Activated CD4-positive, alpha-beta T cell treated with anti-CD3 and anti-CD28 coated beads, Interleukin-2, amount 50 U/mL, for 48 hours (primary cell): ENCODE data around the gene AUH.

Source experiments
- DNase-seq, 2 experiments: peaks; one replicate each; pipeline ENCODE4 v3.0.0-alpha.2; 2020

Gene AUH

DNA sequence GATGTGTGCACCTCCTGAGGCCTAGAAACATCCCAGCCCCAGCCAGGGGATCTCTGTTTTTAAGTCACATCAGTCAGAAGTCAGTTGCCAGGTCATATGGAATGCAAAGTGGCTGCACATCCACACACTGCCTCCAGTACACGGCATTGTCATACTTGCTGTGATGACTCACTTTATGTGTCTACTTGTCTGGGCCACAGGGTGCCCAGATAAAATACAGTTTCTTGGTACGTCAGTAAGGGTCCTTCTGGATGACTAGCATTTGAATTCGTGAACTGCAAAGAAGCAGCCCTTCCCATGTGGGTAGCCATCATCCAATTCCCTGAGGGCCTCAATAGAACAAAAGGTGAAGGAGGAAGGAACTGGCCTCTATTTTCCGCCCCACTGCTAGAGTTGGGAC, 27.7 kb downstream of the AUH start:
- DNase-seq, result no peak

DNA sequence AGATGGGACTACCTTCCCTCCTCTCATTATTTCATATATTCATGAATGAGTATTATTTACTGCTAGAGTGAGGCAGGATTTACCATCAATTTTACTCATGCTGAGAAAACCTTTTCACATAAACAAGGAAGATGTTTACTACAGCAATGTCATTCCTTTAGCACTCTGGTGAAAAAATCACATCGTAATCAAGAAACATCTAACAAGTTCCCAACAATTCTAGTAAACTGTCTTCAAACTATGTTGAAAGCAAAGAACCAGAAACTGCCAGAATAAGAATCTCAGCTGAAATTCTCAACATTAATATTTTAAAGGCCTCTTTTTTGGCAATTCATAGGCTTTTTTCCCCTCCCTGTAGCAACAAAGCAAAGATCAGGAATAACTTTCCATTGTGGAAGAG, 28.2 kb downstream of the AUH start:
- no peak for DNase-seq

DNA sequence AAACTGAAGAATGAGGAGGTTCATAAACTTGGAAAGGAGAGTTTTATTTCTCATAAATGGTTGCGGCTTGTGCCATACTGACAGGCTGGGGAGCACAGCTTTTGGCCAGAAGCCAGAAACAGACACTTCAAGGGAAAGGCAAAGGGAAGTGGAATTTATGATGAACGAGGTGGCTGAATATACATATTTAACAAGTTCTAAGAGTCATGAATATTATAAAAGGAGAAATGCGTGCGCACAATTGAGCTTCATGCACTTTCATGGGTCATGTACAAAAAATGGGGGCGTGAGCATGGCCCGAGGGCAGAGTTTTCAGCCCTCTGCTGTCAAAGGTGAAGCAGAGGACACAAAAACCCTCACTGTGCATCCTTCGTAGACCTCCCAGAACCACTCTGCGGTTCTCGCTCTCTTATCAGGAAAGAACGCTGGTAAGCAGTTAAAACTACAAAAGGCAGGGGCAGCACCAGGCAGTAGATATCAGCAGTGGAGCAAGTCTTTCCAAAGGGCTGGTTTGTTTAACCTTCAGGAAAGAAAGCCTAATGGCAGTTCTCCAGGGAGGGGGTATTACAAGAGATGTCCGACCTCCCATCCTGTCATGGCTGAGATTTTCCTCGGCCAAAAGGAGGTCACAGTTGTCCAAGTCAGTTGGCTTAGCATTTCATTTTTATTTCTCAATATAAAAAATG, 29.0 kb downstream of the AUH start:
- DNase-seq, result no peak

DNA sequence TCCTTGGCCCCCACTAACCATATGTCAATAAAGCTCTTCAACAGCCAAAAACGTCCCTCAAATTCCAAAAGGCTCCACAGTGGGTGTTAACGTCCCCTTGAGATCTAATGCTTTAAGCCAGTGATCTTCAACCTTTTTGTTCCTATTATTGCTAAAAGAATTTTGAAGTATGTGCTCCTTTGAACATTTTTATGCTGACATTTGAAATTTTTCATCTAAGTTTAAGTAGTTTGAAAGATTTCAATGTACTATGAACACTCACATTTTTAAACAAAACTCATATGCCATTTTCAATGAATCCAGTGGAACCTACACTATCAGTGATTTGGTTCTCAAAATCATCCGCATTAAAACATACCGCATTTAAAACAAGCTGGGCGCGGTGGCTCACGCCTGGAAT, 29.9 kb downstream of the AUH start:
- DNase-seq, result no peak

DNA sequence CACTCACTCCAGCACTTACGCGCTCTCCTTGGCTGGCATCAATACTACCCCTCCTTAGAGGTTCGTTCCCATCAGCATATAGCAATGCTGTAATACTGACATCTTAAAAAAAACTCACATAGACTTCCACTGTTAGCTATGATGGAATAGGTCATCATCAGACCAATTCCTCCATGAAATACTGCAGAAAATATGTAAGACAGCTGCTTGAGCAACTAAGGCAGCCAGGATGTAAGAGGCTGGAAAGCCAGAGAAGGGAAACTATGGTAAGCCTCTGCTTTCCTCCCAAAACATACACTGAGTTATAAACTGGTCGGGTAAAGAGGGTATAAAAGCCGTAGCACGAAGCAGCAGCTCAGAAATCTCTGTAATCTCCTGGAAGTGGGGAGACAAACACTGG, 33.5 kb downstream of the AUH start:
- no peak for DNase-seq

DNA sequence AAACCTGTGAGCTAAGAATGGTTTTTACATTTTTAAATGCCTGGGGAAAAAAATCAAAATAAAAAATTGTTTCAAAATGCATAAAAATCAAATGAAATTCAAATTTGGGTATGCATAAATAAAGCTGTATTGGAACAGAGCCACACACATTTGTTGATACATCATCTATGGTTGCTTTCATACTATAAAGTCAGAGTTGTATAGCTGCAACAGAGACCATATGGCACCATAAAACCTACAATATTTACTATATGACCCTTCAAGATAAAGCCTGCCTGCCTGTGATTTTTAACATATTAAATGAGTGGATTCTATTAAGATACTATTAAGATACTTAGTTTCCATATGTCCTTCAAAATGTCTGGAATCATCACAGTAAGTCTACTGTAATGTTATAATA, 40.0 kb downstream of the AUH start:
- no peak for DNase-seq

DNA sequence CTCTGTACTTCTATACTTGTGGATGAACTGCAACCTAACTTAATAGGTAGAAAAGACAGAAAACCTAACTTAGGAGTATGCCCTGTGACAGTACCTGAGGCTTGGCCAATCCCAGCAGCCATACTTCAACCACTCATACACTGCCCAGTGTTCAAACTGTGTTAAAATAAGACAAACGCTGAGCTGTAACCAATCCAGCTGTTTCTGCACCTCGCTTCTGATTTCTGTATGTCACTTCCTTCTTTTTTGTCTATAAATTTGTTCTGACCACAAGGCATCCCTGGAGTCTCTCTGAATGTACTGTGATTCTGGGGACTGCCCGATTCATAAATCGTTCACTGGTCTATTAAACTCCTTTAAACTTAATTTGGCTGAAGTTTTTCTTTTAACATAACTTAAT, 41.4 kb downstream of the AUH start:
- DNase-seq, result no peak

DNA sequence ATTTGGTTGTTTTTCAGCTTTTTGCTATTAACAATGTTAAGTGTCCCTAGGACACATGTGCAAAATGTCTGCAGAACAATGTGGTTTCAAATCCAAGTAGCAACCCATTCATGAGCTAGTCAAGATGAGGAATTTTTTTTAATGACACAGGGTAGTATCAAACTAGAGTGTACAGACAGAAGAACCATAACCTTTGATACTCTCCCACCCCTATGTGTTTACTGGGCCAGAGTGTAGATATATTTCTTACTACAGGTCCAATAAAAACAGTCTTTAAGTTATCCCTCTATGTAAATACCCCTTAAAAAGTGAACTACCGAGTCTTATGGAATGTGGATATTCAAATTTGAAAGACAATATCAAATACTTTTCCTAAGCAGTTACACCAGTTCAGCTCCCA, 45.6 kb downstream of the AUH start:
- DNase-seq, result no peak

DNA sequence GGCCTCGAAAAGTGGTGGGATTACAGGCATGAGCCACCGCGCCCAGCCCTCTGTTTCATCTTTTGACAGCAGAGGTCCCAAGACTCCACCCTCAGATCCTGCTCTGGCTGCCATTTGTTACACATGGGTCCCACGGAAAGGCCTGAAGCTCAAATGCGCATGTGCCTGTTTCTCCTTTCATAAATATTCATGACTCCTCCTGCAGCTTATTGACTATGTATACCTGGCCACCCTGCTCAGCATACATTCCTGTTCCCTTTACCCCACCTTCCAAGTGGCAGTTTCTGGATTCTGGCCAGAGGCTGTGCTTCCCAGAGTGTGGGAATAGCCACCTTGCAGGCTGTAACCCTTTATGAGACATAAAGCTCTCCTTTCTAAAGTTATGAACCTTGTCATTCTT, 46.5 kb downstream of the AUH start:
- DNase-seq, result no peak

DNA sequence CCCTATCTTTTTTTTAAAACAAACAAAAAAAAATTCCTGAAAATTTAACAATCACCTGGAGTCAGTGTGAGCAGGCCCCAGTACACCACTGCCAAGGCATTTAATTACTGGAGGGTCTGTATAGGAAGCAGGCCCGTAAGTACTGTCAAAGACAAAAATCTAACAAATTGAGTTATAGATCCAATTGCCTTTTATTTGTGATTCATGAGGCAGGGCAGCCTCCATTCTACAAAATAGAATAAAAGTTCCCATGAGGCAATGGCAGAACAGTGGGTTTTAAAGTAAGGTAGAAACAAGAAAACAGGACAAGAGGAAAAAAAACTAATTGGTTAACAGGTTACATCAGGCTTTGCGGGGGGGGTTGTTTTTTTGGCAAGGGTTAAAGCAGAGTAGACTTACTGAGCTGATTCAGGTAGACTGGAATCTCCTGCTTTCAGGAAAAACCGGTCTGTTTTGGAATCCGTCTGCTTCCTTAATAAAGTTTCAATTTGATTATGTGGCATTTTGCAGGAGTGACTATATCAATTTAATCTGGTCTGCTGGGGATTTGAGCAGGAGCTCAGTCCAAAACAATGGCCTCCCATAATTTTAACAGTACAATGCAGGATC, 48.9 kb downstream of the AUH start:
- DNase-seq, result no peak

DNA sequence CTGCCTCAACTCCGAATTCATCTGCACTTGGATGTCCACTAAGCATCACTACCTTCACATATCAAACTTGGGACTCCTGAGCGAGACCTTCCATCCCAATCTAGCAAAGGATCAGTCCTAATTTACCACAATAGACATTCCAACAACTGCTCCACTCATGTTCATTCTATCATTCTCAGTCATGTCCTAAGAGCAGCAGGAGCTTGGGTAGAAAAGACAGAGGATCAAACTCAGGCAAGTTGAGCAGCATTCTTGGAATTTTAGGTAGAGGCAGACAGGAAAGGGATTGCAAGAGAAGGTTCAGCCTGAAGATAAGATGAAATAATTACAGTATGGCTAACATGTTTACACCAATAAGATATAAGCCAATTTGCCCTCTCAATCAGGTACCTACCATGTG, 51.7 kb downstream of the AUH start:
- DNase-seq, result no peak

DNA sequence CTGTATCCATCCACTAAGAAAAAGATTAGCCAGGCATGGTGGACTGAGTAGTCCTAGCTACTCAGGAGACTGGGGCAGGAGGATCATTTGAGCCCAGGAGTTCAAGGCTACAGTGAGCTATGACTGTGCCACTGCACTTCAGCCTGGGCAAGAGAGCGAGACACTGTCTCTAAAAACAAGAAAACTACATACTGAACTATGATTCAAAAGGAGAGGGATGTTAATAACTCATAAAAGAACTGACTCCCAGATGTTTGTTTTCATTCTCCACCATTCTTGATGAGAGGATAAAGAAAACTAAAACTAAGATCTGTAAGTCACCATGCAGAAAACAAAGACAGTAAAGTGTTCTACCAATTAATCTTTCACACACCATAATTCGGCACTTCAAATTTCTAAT, 53.5 kb downstream of the AUH start:
- no peak for DNase-seq

DNA sequence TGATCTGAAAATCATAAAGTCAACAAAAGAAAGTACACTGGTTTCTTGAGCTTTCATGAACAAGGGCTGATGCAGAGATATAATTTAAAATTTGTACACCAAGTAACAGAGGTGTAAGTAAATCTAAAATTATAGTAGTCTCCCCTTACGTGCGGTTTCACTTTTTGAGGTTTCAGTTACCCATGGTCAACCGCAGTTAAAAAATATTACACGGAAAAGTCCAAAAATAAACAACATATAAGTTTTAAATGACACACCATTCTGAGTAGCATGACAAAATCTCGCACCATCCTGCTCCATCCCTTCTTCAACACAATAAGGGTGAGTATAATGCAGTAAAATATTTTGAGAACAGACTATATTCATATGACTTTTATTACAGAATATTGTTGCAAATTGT, 54.4 kb downstream of the AUH start:
- DNase-seq, result no peak

DNA sequence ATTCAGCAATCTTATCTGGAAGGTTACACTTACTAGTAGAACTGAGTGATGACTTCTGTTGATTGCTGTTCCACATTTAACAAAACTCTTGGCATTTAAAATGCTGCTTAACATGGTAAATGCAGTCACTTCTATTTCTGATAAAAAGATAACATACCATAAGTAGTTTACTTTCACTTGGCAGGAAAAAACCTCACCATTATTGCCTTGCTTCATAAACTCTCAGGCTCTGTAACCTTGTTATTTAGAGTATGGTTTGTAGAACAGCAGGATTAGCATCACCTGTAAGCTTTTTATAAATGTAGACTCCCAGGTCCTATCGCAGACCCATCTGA, 55.5 kb downstream of the AUH start:
- DNase-seq, result no peak

DNA sequence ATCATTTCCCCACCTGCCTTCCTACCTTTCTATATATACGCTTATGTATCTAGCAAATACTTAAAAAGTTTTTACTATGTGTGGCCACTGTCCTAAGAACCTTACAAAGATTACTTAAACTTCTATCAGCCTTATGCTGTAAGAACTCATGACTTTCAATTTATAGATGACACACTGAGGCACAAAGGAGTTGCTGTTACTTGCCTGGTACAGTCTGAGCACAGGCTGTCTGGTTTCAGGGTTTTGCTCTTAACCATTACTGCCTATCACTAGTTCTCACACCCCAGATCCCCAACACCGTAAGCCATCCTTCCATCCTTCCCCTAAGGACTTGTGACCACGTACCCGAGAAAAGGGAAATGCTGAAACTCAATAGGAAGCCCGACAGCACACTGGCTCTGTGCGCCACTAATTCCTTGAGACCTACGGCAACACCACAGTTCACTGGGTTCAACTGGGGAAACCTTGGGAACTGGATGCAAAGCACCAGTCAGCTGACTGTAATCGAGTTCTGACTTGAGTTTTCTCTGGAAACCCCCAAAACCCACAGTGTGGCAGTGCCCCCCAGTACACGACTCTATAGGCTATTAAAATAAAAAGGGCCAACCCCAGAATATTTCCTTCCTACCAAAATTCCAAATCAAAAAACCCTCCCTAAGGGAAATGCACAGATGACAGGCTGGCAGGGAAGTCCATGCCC, 56.0 kb downstream of the AUH start:
- DNase-seq, result no peak

DNA sequence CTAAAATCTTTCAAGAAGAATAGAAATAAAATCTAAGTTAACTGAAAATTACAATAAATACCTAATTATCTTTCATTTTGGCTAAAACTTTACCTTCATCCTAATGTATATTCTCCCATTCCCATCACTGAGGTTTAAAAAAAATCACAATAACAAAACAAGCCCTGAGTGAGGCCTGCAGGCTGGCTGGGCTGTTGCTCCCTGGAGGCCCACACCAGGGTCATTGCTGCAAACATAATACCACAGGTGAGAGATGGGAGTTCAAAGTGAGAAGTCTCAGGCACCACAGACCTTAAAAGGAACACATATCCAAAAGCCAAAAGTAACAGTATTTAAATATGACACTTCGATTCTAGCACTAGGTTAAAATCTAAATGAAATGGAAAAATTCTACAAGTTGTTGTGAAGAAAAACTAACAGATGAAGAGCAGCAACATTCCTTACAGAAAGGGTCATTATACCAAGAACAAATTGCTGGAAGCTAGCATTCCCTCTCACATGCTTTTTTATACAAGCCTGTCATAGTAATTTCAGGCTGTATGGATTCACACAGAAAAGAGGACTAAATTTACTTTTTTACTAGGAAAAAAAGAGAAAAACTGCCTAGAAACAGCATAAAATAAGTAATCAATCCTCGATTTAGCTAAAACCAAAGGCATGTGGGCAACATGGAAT, 57.8 kb downstream of the AUH start:
- DNase-seq, result no peak

DNA sequence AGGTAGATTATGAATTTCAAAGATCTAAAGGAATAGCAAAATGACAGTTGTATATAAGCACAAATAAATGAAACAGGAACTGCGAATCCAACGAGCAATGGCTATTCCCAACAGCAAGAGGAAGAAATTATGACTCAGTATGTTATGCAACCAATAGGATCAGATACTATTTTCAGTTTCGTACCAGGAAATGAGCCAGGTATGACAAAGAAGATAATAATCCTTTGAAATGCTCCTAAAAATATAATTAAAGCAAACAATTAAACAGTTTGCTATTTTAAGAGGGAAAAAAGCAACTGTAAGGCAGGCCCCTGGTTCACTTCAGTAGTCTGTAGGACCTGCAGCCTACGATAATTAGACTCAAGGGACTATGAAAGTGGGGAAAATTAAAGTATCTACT, 58.9 kb downstream of the AUH start:
- no peak for DNase-seq

DNA sequence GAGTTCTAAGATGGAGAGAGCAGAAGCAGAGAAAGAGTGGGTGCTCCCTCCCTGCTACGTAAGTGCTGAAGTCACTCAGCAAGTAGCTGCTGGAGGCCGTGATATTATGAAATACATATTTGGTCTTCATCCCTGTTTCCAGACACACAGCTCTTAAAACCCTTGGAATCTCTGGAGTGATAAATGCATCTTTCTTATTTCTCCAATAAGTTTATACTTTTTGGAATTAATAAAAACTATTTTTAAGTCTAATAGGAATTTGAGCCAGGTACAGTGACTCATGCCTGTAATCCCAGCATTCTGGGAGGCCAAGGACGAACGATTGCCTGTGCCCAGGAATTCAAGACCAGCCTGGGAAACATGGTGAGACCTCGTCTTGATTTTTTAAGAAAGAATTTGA, 60.6 kb downstream of the AUH start:
- no peak for DNase-seq

DNA sequence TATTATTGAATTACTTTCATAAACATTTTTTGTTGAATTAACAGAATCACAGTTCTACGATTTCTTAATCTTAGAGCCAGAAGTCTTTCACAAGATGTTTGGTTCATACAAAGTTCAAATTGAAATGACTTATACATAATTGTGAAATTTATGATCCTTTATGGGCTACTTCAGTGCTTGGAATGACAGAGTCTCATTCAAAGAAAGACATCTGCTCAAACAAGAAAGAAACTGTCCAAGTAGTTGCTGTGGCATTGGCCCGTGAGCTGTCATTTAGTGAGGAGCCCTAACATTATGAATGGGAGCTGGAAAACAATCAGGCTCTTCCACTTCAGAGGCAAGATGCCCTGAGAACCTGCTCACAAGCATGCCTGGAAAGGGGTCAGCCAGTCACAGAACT, 63.4 kb downstream of the AUH start:
- no peak for DNase-seq

DNA sequence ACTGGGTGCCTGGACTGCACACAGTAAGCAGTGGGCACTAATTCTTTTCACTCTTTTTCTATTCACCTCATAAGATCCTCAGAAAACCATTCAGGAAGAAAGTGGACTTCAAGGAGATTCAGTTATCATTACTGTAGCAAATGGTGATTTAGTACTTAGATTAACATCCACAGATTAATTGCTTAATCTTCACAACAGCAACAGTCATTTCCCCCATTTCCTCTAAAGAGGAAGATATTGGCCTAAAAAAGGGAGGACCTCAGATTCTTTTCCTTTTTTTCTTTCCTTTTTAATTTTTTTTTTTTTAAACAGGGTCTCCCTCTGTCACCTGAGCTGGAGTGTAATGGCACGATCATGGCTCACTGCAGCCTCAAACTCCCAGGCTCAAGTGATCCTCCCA, 64.4 kb downstream of the AUH start:
- DNase-seq, result no peak

DNA sequence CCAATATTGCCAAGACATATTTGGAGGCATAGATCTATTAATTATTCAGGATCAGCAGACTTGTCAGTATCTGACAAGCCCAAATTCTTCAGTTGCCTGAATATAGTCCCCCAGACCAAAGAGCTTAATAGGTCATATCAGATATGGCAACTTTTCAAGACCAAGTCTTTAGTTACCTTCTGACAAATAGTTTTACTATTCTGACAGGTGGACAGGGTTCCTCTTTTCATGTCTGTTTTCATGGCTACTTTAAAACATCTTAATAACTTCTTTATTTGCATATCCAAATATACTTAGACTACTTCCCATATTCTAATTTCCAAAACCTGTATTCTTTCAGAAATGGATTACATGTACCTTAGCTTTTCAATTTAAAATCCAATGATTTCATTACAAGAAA, 65.4 kb downstream of the AUH start:
- no peak for DNase-seq

DNA sequence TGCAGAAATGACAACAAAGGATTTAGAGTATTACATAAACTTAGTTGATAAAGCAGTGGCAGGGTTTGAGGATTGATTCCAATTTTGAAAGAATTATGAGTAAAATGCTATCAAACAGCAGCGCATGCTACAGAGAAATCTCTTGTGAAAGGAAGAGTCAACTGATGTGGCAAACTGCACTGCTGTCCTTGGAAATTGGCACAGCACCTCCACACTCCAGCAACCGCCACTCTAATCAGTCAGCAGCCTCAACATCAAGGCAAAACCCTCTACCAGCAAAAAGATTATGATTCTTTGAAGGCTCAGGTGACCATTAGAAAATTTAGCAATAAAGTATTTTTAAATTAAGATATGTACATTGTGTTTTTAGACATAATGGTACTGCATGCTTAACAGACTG, 66.4 kb downstream of the AUH start:
- no peak for DNase-seq

DNA sequence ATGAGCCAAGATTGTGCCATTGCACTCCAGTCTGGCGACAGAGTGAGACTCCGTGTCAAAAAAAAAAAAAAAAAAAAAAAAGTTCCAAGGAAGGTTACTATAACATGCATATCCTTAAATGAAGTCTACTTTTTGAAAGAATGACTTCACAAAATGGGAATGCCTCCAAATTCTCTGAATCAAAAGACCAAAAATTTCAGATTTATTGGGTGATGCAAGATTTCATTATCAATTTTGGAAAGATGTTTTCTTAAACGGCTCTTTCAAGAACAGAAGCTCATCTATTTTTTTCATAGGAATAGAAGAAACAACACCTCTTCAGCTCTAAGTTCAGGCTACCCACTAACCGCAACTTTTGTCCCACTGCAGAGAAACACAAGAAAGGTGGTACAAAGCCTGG, 69.9 kb downstream of the AUH start:
- no peak for DNase-seq

DNA sequence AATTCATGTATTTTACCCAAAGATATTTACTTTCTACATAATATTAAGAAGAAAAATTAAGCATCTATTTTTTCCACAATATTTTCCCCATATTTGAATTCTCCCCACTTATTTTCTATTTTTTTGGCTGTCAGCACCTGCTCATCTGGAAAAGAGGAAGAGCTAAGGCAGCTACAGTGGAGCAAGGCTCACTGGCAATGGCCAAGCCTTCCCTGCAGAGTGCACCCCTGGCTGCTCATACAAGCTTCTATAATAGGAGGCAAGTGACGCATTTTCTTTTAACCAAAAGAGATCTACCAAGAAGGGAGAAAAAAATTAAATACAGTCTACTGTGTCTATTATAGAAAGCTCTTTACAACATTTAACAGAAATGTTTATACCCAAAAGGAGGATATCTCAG, 72.5 kb downstream of the AUH start:
- no peak for DNase-seq
